ENCODE measurements around the gene SLC22A23.

Gene SLC22A23

GRCh38 chr6:3382326-3383279, 74.2 kb downstream of the SLC22A23 start (continued):
- TF ChIP-seq ZNF513 (tag by site-specific recombination; IDR thresholded peaks at IDR 0.05): no peak
- no peak for TF ChIP-seq GFI1B (tag by site-specific recombination; IDR thresholded peaks at IDR 0.05)
- no peak for TF ChIP-seq ZNF654 (tag by site-specific recombination; IDR thresholded peaks at IDR 0.05; ENCODE audit: low read depth)
- TF ChIP-seq ZNF514 (tag by site-specific recombination; IDR thresholded peaks at IDR 0.05): no peak
- TF ChIP-seq ZBTB20 (tag by site-specific recombination; IDR thresholded peaks at IDR 0.05): 0 out of 2 replicates have a peak, but pooled peaks have one; percentile 16
- no peak for TF ChIP-seq ZSCAN18 (tag by site-specific recombination; IDR thresholded peaks at IDR 0.05)
- TF ChIP-seq KLF17 (tag by site-specific recombination; IDR thresholded peaks at IDR 0.05): peak; percentile 75
- no peak for TF ChIP-seq ZNF670 (tag by site-specific recombination; IDR thresholded peaks at IDR 0.05; ENCODE audit: low read depth)
- TF ChIP-seq ZNF561 (tag by site-specific recombination; IDR thresholded peaks at IDR 0.05; ENCODE audit: borderline replicate concordance): peak; percentile 48; the same call in 1 of the 2 replicates
- no peak for TF ChIP-seq BCL6B (tag by site-specific recombination; IDR thresholded peaks at IDR 0.05)
- no peak for TF ChIP-seq ZNF580 (tag by site-specific recombination; IDR thresholded peaks at IDR 0.05)
- TF ChIP-seq ZNF529 (tag by site-specific recombination; IDR thresholded peaks at IDR 0.05; ENCODE audit: insufficient replicate concordance): no peak
- TF ChIP-seq SCRT1 (tag by site-specific recombination; IDR thresholded peaks at IDR 0.05; ENCODE audit: borderline replicate concordance): no peak
- no peak; the same call in 1 of the 2 replicates for TF ChIP-seq ZSCAN30 (tag by site-specific recombination; IDR thresholded peaks at IDR 0.05)
- TF ChIP-seq TSHZ1 (tag by site-specific recombination; IDR thresholded peaks at IDR 0.05; ENCODE audit: borderline replicate concordance): peak; percentile 53; the same call in 1 of the 2 replicates
- TF ChIP-seq ZFHX2 (tag by site-specific recombination; conservative IDR thresholded peaks at IDR 0.05): no peak
- peak; percentile 45; the same call in 1 of the 2 replicates for TF ChIP-seq PRDM10 (tag by site-specific recombination; IDR thresholded peaks at IDR 0.05)
- TF ChIP-seq ZNF645 (tag by site-specific recombination; IDR thresholded peaks at IDR 0.05): no peak
- no peak for TF ChIP-seq ELK4 (IDR thresholded peaks at IDR 0.05; ENCODE audit: borderline replicate concordance, low read depth, low read length)
- TF ChIP-seq ZNF133 (tag by site-specific recombination; IDR thresholded peaks at IDR 0.05): no peak
- TF ChIP-seq KLF7 (tag by site-specific recombination; IDR thresholded peaks at IDR 0.05; ENCODE audit: borderline replicate concordance): no peak
